Calu3 (cell line): ENCODE measurements around the gene BCORL1. TPM values are rescaled to one million over a fixed set of nuclear protein-coding genes. Genes with fewer than 3 reads are reported as not detected.

Source experiments
- BruUV-seq: library from RNA; stranded (reverse); fragments of 400-500 nt; replicated peaks from 2 replicates; lab custom pipeline; 2021; lab: Mats Ljungman, UMichigan
- CTCF ChIA-PET: fragments of 300-600 bp; sonication (Branson Sonifier 250); formaldehyde crosslinking; loops from one replicate; lab custom pipeline; 2022; ENCODE audit warnings: antibody characterized with exemption; lab: Charles Lee
- DNase-seq: peaks from one replicate; pipeline ENCODE4 v3.0.0; 2022
- H3K27ac Mint-ChIP-seq: one replicate; pipeline ENCODE4 v1.8.0; 2022; ENCODE audit warnings: mixed read lengths; ENCODE audit not compliant: unreplicated experiment
- H3K27me3 Mint-ChIP-seq: one replicate; pipeline ENCODE4 v1.8.0; 2022; ENCODE audit warnings: mixed read lengths; ENCODE audit not compliant: unreplicated experiment
- H3K36me3 Mint-ChIP-seq: one replicate; pipeline ENCODE4 v1.8.0; 2022; ENCODE audit warnings: mild to moderate bottlenecking, moderate library complexity, mixed read lengths; ENCODE audit not compliant: insufficient read depth, unreplicated experiment
- H3K4me1 Mint-ChIP-seq: one replicate; pipeline ENCODE4 v1.8.0; 2022; ENCODE audit warnings: mild to moderate bottlenecking, low read depth, mixed read lengths; ENCODE audit not compliant: unreplicated experiment
- H3K4me3 Mint-ChIP-seq: one replicate; pipeline ENCODE4 v1.8.0; 2022; ENCODE audit warnings: mild to moderate bottlenecking, low read depth, moderate library complexity, mixed read lengths; ENCODE audit not compliant: unreplicated experiment
- H3K9me3 Mint-ChIP-seq: one replicate; pipeline ENCODE4 v1.8.0; 2022; ENCODE audit warnings: low read depth, mixed read lengths; ENCODE audit not compliant: unreplicated experiment
- CTCF ChIP-seq: fragments of 200-600 bp; IDR thresholded peaks from one replicate; pipeline ENCODE4 v1.8.0; 2022; ENCODE audit warnings: antibody characterized with exemption; ENCODE audit not compliant: unreplicated experiment
- intact Hi-C: fragments of 100-400 bp; cut with micrococcal nuclease; formaldehyde crosslinking; loops from one replicate; pipeline ENCODE4 v1.10.0; 2022; ENCODE audit not compliant: unreplicated experiment
- total RNA-seq: library from RNA; stranded (reverse); gene quantifications from 2 replicates; pipeline ENCODE4 v1.2.3, GENCODE V29; 2022

The BCORL1 gene
- total RNA-seq, 1 experiment from 2014 or later, result 6.7 TPM

- H3K4me1 Mint-ChIP-seq, result peaks cover 9% of the 10 kb centered on the region
- intact Hi-C loops, result loop anchor here (10.0 kb wide), 1 partner anchor 50 kb away; the partner anchor contains the start of gene BCORL1
- H3K4me3 Mint-ChIP-seq, result no peak overlapping the region
- peaks cover 18% of the 10 kb centered on the region for H3K36me3 Mint-ChIP-seq
- TF ChIP-seq CTCF, result no peak
- CTCF ChIA-PET, result no interaction called here
- H3K9me3 Mint-ChIP-seq, result no peaks in the 10 kb centered on the region
- DNase-seq, result no peak
- H3K27ac Mint-ChIP-seq, result no peak overlapping the region
- H3K27me3 Mint-ChIP-seq, result peaks cover 56% of the 10 kb centered on the region
- no TSS peak for BruUV-seq
These were observed 48.0 kb upstream of the BCORL1 start for GRCh38 chrX:129934461-129934860.

- no peak for TF ChIP-seq CTCF
- Mint-ChIP-seq H3K27ac (no peak overlapping the region), H3K36me3 (peaks cover 18% of the 10 kb centered on the region), H3K4me1 (peaks cover 9% of the 10 kb centered on the region), H3K4me3 (no peak overlapping the region), H3K9me3 (no peaks in the 10 kb centered on the region), H3K27me3 (peaks cover 61% of the 10 kb centered on the region)
- CTCF ChIA-PET, result no interaction called here
- DNase-seq, result no peak
- no TSS peak for BruUV-seq
- intact Hi-C loops, result loop anchor here (10.0 kb wide), 1 partner anchor 50 kb away; the partner anchor contains the start of gene BCORL1
These were observed 47.5 kb upstream of the BCORL1 start for GRCh38 chrX:129934952-129935351.

- intact Hi-C loops, result loop anchor here (10.0 kb wide), 1 partner anchor 47 kb away; the partner anchor contains the start of gene BCORL1
- CTCF ChIA-PET, result interaction anchor here (0.6 kb wide), 1 partner anchor 24 kb away, joined by 3 read pairs; no protein-coding TSS in a partner anchor
- H3K9me3 Mint-ChIP-seq, result no peaks in the 10 kb centered on the region
- H3K27ac Mint-ChIP-seq, result no peak overlapping the region
- H3K4me3 Mint-ChIP-seq, result no peak overlapping the region
- peaks cover 6% of the 10 kb centered on the region for H3K36me3 Mint-ChIP-seq
- BruUV-seq, result no TSS peak
- no peak for DNase-seq
- peaks cover 66% of the 10 kb centered on the region for H3K27me3 Mint-ChIP-seq
- no peaks in the 10 kb centered on the region for H3K4me1 Mint-ChIP-seq
- no peak for TF ChIP-seq CTCF
These were observed 44.4 kb upstream of the BCORL1 start for GRCh38 chrX:129938081-129938480.

GRCh38 chrX:129939986-129940385, 42.4 kb upstream of the BCORL1 start:
- intact Hi-C loops, result loop anchor here (10.0 kb wide), 1 partner anchor 45 kb away; the partner anchor contains the start of gene BCORL1
- no TSS peak for BruUV-seq
- H3K4me3 Mint-ChIP-seq, result no peak overlapping the region
- CTCF ChIA-PET, result no interaction called here
- H3K4me1 Mint-ChIP-seq, result no peaks in the 10 kb centered on the region
- no peak overlapping the region for H3K27ac Mint-ChIP-seq
- H3K9me3 Mint-ChIP-seq, result no peaks in the 10 kb centered on the region
- H3K36me3 Mint-ChIP-seq, result no peaks in the 10 kb centered on the region
- no peak for TF ChIP-seq CTCF
- H3K27me3 Mint-ChIP-seq, result peaks cover 47% of the 10 kb centered on the region
- no peak for DNase-seq
